Tibial nerve (tissue), 4 donors: ENCODE results near the gene USP24.
"Not testable (repeated sequence)": the region's sequence is repeated elsewhere in the genome, so short reads cannot be mapped to it uniquely, and the experiment has no call there.

Experiments
- CTCF ChIP-seq, 5 experiments: fragments of 200-600 bp in 3 of 5; fragments of 450-650 bp in 2 of 5; sonication (generic) in 3 of 5; IDR thresholded peaks; one replicate each; pipeline ENCODE4 v1.5.1; 2016 to 2019; ENCODE audit warnings: antibody characterized with exemption in 5 of 5, mild to moderate bottlenecking in 3 of 5, moderate library complexity in 2 of 5
- EP300 ChIP-seq, 2 donors: sonication (generic); formaldehyde crosslinking; IDR thresholded peaks; one replicate each; pipeline ENCODE4 v1.6.1; 2017; ENCODE audit warnings: antibody characterized with exemption in 2 of 2, mild to moderate bottlenecking in 1 of 2

GRCh38 chr1:55199735-55200134 lies 15.4 kb downstream of the USP24 start:
- not testable (repeated sequence) for TF ChIP-seq EP300, CTCF (IDR thresholded peaks at IDR 0.05)
